Panc1 (cell line): Measurements from ENCODE around the gene MRPL9. TPM values are rescaled to one million over a fixed set of nuclear protein-coding genes. Genes with fewer than 3 reads are reported as not detected.
A peak's percentile ranks its signal among the peaks of the same experiment; 100 is the strongest.

ENCODE experiments used
- ATAC-seq: fragments of 200-7000 bp; cut with Tn5 transposase; 2 replicates; pipeline ENCODE4 v1.9.1; 2020; ENCODE audit warnings: mild to moderate bottlenecking, moderate library complexity
- BruUV-seq: library from RNA; stranded (reverse); fragments of 400-500 nt; replicated peaks from 2 replicates; lab custom pipeline; 2021; lab: Mats Ljungman, UMichigan
- CTCF ChIA-PET: fragments of 300-600 bp; sonication (Branson Sonifier 250); formaldehyde crosslinking; loops from one replicate; lab custom pipeline; 2022; ENCODE audit warnings: antibody characterized with exemption; lab: Charles Lee
- POLR2A ChIA-PET: fragments of 300-600 bp; sonication (Branson Sonifier 250); formaldehyde crosslinking; loops from one replicate; lab custom pipeline; 2022; ENCODE audit warnings: antibody characterized with exemption; lab: Charles Lee
- DNase-seq: peaks from one replicate; pipeline ENCODE4 v3.0.0-alpha.2; 2010; ENCODE audit warnings: low read depth, low spot score
- H3K27ac ChIP-seq: 2 replicates; pipeline ENCODE4 v1.5.1; 2011; ENCODE audit warnings: mild to moderate bottlenecking, low read length, inconsistent platforms
- H3K27me3 ChIP-seq: fragments of 200-500 bp; sonication (Bioruptor generic); 2 replicates; pipeline ENCODE4 v1.6.0; 2014; ENCODE audit warnings: low read length, inconsistent platforms; ENCODE audit not compliant: control insufficient read depth, insufficient read depth
- H3K36me3 ChIP-seq: fragments of 200-500 bp; sonication (Bioruptor generic); 2 replicates; pipeline ENCODE4 v1.5.1; 2014; ENCODE audit warnings: inconsistent platforms, mild to moderate bottlenecking, low read length, moderate library complexity; ENCODE audit not compliant: control insufficient read depth, insufficient read depth
- H3K4me1 ChIP-seq: 2 replicates; pipeline ENCODE4 v1.5.1; 2011; ENCODE audit warnings: inconsistent platforms, mild to moderate bottlenecking, low read length, moderate library complexity; ENCODE audit not compliant: control insufficient read depth, insufficient read depth
- H3K4me3 ChIP-seq, 2 experiments: 2 replicates each; pipeline ENCODE4 v1.5.1; 2011 to 2012; ENCODE audit warnings: low read depth in 2 of 2, low read length in 2 of 2, mild to moderate bottlenecking in 2 of 2, inconsistent platforms in 1 of 2, moderate library complexity in 1 of 2
- H3K9me3 ChIP-seq: fragments of 200-500 bp; sonication (Bioruptor generic); 2 replicates; pipeline ENCODE4 v1.5.1; 2014; ENCODE audit warnings: low read depth, mild to moderate bottlenecking, inconsistent platforms, low read length, moderate library complexity; ENCODE audit not compliant: control insufficient read depth, insufficient read depth
- POLR2AphosphoS5 ChIP-seq: IDR thresholded peaks from 2 replicates; pipeline ENCODE4 v1.6.1; 2012; ENCODE audit warnings: mild to moderate bottlenecking, low read depth, low read length, moderate library complexity
- SIN3A ChIP-seq: IDR thresholded peaks from 2 replicates; pipeline ENCODE4 v1.6.1; 2012; ENCODE audit warnings: low read depth, mild to moderate bottlenecking, low read length, moderate library complexity, borderline replicate concordance; ENCODE audit not compliant: insufficient read depth
- TCF7L2 ChIP-seq: IDR thresholded peaks from 2 replicates; pipeline ENCODE4 v1.6.1; 2011; ENCODE audit warnings: mild to moderate bottlenecking, low read depth, low read length, inconsistent platforms
- in situ Hi-C: cut with HindIII; loops from 2 replicates; pipeline ENCODE4 v1.10.0; 2016; ENCODE audit warnings: low sequenced_read_pairs, low pct_unique_long_range_greater_than_20kb
- intact Hi-C: fragments of 100-400 bp; cut with micrococcal nuclease; formaldehyde crosslinking; loops from one replicate; pipeline ENCODE4 v1.10.0; 2022; ENCODE audit not compliant: unreplicated experiment
- total RNA-seq: library from RNA; stranded (reverse); gene quantifications from one replicate; pipeline ENCODE4 v1.2.1, GENCODE V29; 2021; ENCODE audit not compliant: unreplicated experiment
- TF ChIP-seq, protein P1 (sequence below): fragments of 450-650 bp; IDR thresholded peaks from 2 replicates; pipeline ENCODE4 v1.5.1; 2017; ENCODE audit warnings: mild to moderate bottlenecking
- TF ChIP-seq, protein P2 (sequence below), 2 experiments: IDR thresholded peaks; 2 replicates each; pipeline ENCODE4 v1.6.1; 2011 to 2012; ENCODE audit warnings: low read depth in 2 of 2, control low read depth in 1 of 2, low read length in 1 of 2, mild to moderate bottlenecking in 1 of 2, moderate library complexity in 1 of 2; ENCODE audit not compliant: insufficient read depth in 1 of 2

The MRPL9 gene
- total RNA-seq, 1 experiment from 2014 or later: 98.3 TPM

DNA sequence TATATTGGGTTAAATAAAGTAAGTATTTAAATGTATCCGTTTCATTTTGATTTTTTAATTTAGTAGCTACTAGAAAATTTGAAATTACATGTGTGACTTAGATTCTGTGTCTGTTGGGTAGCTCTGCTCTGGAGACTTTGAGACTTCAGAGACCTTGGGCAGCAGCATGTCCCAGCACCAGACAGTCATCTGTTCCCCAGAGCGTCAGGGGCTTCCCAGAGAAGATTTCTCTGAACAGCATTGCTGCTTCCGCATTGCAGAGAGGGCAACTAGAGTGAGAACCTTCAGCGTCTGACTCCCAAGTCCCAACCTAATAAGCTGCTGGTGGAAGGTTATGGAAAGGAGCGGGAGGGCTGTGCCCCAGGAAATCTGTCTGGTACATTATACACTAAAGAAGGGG is 35.3 kb upstream of the MRPL9 start:
- no peaks in the 10 kb centered on the region for H3K9me3 ChIP-seq
- ChIA-PET CTCF (interaction anchor here (0.6 kb wide), 1 partner anchor 38 kb away, joined by 3 read pairs; no protein-coding TSS in a partner anchor), POLR2A (interaction anchor here (0.7 kb wide), 2 partner anchors 37 to 432 kb away, joined by 8 to 17 read pairs; no protein-coding TSS in a partner anchor)
- no TSS peak for BruUV-seq
- no peaks in the 10 kb centered on the region for H3K4me1 ChIP-seq
- DNase-seq (no peak), ATAC-seq (no peak)
- H3K36me3 ChIP-seq: no peaks in the 10 kb centered on the region
- no peak for TF ChIP-seq POLR2AphosphoS5
- no peak for TF ChIP-seq TCF7L2
- TF ChIP-seq, protein P1, sequence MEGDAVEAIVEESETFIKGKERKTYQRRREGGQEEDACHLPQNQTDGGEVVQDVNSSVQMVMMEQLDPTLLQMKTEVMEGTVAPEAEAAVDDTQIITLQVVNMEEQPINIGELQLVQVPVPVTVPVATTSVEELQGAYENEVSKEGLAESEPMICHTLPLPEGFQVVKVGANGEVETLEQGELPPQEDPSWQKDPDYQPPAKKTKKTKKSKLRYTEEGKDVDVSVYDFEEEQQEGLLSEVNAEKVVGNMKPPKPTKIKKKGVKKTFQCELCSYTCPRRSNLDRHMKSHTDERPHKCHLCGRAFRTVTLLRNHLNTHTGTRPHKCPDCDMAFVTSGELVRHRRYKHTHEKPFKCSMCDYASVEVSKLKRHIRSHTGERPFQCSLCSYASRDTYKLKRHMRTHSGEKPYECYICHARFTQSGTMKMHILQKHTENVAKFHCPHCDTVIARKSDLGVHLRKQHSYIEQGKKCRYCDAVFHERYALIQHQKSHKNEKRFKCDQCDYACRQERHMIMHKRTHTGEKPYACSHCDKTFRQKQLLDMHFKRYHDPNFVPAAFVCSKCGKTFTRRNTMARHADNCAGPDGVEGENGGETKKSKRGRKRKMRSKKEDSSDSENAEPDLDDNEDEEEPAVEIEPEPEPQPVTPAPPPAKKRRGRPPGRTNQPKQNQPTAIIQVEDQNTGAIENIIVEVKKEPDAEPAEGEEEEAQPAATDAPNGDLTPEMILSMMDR: no peak
- TF ChIP-seq, protein P2, sequence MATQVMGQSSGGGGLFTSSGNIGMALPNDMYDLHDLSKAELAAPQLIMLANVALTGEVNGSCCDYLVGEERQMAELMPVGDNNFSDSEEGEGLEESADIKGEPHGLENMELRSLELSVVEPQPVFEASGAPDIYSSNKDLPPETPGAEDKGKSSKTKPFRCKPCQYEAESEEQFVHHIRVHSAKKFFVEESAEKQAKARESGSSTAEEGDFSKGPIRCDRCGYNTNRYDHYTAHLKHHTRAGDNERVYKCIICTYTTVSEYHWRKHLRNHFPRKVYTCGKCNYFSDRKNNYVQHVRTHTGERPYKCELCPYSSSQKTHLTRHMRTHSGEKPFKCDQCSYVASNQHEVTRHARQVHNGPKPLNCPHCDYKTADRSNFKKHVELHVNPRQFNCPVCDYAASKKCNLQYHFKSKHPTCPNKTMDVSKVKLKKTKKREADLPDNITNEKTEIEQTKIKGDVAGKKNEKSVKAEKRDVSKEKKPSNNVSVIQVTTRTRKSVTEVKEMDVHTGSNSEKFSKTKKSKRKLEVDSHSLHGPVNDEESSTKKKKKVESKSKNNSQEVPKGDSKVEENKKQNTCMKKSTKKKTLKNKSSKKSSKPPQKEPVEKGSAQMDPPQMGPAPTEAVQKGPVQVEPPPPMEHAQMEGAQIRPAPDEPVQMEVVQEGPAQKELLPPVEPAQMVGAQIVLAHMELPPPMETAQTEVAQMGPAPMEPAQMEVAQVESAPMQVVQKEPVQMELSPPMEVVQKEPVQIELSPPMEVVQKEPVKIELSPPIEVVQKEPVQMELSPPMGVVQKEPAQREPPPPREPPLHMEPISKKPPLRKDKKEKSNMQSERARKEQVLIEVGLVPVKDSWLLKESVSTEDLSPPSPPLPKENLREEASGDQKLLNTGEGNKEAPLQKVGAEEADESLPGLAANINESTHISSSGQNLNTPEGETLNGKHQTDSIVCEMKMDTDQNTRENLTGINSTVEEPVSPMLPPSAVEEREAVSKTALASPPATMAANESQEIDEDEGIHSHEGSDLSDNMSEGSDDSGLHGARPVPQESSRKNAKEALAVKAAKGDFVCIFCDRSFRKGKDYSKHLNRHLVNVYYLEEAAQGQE (IDR thresholded peaks at IDR 0.05; ENCODE audit: insufficient read depth in 1 of 2, low read depth in 2 of 2, low read length in 1 of 2): no peak
- TF ChIP-seq SIN3A: no peak
- no peak overlapping the region for H3K4me3 ChIP-seq
- in situ Hi-C loops (no loop called here), intact Hi-C loops (no loop called here)
- no peak overlapping the region for H3K27ac ChIP-seq
- no peaks in the 10 kb centered on the region for H3K27me3 ChIP-seq

GRCh38 chr1:151790940-151791651 is 27.8 kb upstream of the MRPL9 start:
- no peaks in the 10 kb centered on the region for H3K36me3 ChIP-seq
- ChIA-PET POLR2A (interaction anchor here (0.6 kb wide), 2 partner anchors 192 to 710 kb away, joined by 5 to 6 read pairs; no protein-coding TSS in a partner anchor), CTCF (no interaction called here)
- no peaks in the 10 kb centered on the region for H3K9me3 ChIP-seq
- H3K27ac ChIP-seq: peak overlapping the region; percentile 80
- intact Hi-C loops (no loop called here), in situ Hi-C loops (no loop called here)
- peak overlapping the region; percentile 81 to 95 for H3K4me3 ChIP-seq
- DNase-seq: no peak
- peaks cover 17% of the 10 kb centered on the region; the same call in 1 of the 2 replicates for H3K4me1 ChIP-seq
- no peak for TF ChIP-seq POLR2AphosphoS5
- no peak; the same call in 1 of the 2 replicates for TF ChIP-seq SIN3A
- TF ChIP-seq, protein P1: no peak
- no peak for TF ChIP-seq TCF7L2
- TF ChIP-seq, protein P2 (IDR thresholded peaks at IDR 0.05; ENCODE audit: insufficient read depth in 1 of 2, low read depth in 2 of 2, low read length in 1 of 2): no peak
- no peaks in the 10 kb centered on the region for H3K27me3 ChIP-seq
- TSS peak; percentile 95 for BruUV-seq
- ATAC-seq: peak; percentile 43
